Keratinocyte (primary cell): Measurements from ENCODE around the gene CPNE9.
"Not testable (repeated sequence)": the region's sequence is repeated elsewhere in the genome, so short reads cannot be mapped to it uniquely, and the experiment has no call there.

Experiments used
- EZH2 ChIP-seq: IDR thresholded peaks from one replicate; pipeline ENCODE4 v1.6.1; 2012; ENCODE audit warnings: inconsistent platforms, mild to moderate bottlenecking, low read length, moderate library complexity
- TF ChIP-seq, protein P1 (sequence below), 3 experiments: IDR thresholded peaks in 1 of 3; conservative IDR thresholded peaks in 1 of 3; optimal IDR thresholded peaks in 1 of 3; 2 replicates in 2 of 3; 3 replicates in 1 of 3; pipeline versions ENCODE3 to v1.5.1; 2011; ENCODE audit warnings: low read length in 3 of 3, mild to moderate bottlenecking in 3 of 3, moderate library complexity in 2 of 3, control low read depth in 1 of 3, inconsistent platforms in 1 of 3; ENCODE audit not compliant: insufficient read depth in 2 of 3; ENCODE audit errors: extremely low read depth in 1 of 3

DNA sequence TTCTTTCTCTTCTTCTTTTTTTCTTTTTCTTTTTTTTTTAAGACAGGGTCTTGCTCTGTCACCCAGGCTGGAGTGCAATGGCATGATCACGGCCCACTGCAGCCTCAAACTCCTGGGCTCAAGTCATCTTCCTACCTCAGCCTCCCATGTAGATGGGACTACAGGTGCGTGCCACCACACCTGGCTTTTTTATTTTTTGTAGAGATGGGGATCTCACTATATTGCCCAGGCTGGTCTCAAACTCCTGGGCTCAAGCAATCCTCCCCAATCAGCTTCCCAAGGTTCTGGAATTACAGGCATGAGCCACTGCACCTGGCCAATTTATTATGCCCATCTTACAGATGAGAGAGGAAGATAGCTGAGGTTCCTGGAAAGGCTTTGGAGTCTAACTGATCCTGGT, 67.4 kb downstream of the CPNE9 start:
- TF ChIP-seq, protein P1, sequence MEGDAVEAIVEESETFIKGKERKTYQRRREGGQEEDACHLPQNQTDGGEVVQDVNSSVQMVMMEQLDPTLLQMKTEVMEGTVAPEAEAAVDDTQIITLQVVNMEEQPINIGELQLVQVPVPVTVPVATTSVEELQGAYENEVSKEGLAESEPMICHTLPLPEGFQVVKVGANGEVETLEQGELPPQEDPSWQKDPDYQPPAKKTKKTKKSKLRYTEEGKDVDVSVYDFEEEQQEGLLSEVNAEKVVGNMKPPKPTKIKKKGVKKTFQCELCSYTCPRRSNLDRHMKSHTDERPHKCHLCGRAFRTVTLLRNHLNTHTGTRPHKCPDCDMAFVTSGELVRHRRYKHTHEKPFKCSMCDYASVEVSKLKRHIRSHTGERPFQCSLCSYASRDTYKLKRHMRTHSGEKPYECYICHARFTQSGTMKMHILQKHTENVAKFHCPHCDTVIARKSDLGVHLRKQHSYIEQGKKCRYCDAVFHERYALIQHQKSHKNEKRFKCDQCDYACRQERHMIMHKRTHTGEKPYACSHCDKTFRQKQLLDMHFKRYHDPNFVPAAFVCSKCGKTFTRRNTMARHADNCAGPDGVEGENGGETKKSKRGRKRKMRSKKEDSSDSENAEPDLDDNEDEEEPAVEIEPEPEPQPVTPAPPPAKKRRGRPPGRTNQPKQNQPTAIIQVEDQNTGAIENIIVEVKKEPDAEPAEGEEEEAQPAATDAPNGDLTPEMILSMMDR (optimal IDR thresholded peaks at IDR 0.05 in 1 of 3, IDR thresholded peaks at IDR 0.05 in 1 of 3, conservative IDR thresholded peaks at IDR 0.05 in 1 of 3; ENCODE audit: extremely low read depth in 1 of 3, insufficient read depth in 2 of 3, low read length in 3 of 3) = not testable (repeated sequence)
- not testable (repeated sequence) for TF ChIP-seq EZH2
